Right lobe of liver (tissue), 6 donors: ENCODE data around the gene CD58. TPM values are rescaled to one million over a fixed set of nuclear protein-coding genes. Genes with fewer than 3 reads are reported as not detected.

Experiments
- ATAC-seq, 4 donors: fragments of 200-7000 bp; cut with Tn5 transposase; one replicate each; pipeline ENCODE4 v1.9.1; 2020; ENCODE audit warnings: mild to moderate bottlenecking in 4 of 4, moderate library complexity in 4 of 4
- DNase-seq, 3 donors: peaks; one replicate each; pipeline ENCODE4 v3.0.0-alpha.2; 2020
- H3K27ac ChIP-seq, 3 donors: fragments of 200-600 bp; one replicate each; pipeline ENCODE4 v1.8.0; 2022
- H3K27me3 ChIP-seq, 2 donors: fragments of 200-600 bp; one replicate each; pipeline ENCODE4 v1.8.0; 2022
- H3K36me3 ChIP-seq, 4 donors: fragments of 200-600 bp; sonication (generic) in 1 of 4; one replicate each; pipeline versions ENCODE4 v1.5.1 to v1.8.0; 2017 to 2022; ENCODE audit warnings: control low read depth in 1 of 4
- H3K4me1 ChIP-seq, 4 donors: fragments of 200-600 bp; sonication (generic) in 1 of 4; one replicate each; pipeline versions ENCODE4 v1.5.1 to v1.8.0; 2017 to 2022; ENCODE audit warnings: control low read depth in 1 of 4
- H3K4me3 ChIP-seq, 3 donors: fragments of 200-600 bp; one replicate each; pipeline ENCODE4 v1.8.0; 2022
- H3K9me3 ChIP-seq, 4 donors: fragments of 200-600 bp; sonication (generic) in 1 of 4; one replicate each; pipeline versions ENCODE4 v1.5.1 to v1.8.0; 2017 to 2022; ENCODE audit warnings: control low read depth in 1 of 4
- POLR2A ChIP-seq: fragments of 450-650 bp; IDR thresholded peaks from one replicate; pipeline ENCODE4 v1.6.1; 2017; ENCODE audit warnings: antibody characterized with exemption, mild to moderate bottlenecking
- WGBS: methylation state at CpG from one replicate; pipeline ENCODE4 v1.1.6; 2018; ENCODE audit warnings: low coverage, low lambda C conversion rate; ENCODE audit not compliant: insufficient coverage; ENCODE audit errors: missing lambda C conversion rate; 5-methylcytosine and 5-hydroxymethylcytosine counted together
- intact Hi-C, 2 donors: fragments of 100-400 bp; cut with DNase I; formaldehyde crosslinking; loops; one replicate each; pipeline versions ENCODE4 v1.11.2 to v1.14.1; 2022
- total RNA-seq, 6 experiments: library from RNA; depleted of rRNA in 2 of 6; stranded (reverse); fragments of >200 nt in 2 of 6; fragmentation: NEBNext Ultra II Directional in 3 of 6; extraction: Animal tissue kit (Norgen Biotek cat#: 25700) in 3 of 6; gene quantifications; one replicate each; pipeline versions ENCODE4 v1.1.0 to v1.2.4, GENCODE V29; 2016 to 2023
- TF ChIP-seq, protein P1 (sequence below), 4 donors: fragments of 200-600 bp in 3 of 4; fragments of 450-650 bp in 1 of 4; IDR thresholded peaks; one replicate each; pipeline versions ENCODE4 v1.5.1 to v1.8.0; 2016 to 2022; ENCODE audit warnings: antibody characterized with exemption in 4 of 4, mild to moderate bottlenecking in 2 of 4
- donor health status: DM: no; HTN: yes; CAD: no.
- donor health status: DM: no; HTN: no; CAD: no.
- donor health status: DM: no; HTN: no; CAD: no.
- donor health status: DM: no; HTN: yes; CAD: no.
- donor health status: DM: no; HTN: yes; CAD: no.

Gene CD58
- total RNA-seq, 6 experiments from 2014 or later: 3.5 to 13.8 (median 7.5) TPM

DNA sequence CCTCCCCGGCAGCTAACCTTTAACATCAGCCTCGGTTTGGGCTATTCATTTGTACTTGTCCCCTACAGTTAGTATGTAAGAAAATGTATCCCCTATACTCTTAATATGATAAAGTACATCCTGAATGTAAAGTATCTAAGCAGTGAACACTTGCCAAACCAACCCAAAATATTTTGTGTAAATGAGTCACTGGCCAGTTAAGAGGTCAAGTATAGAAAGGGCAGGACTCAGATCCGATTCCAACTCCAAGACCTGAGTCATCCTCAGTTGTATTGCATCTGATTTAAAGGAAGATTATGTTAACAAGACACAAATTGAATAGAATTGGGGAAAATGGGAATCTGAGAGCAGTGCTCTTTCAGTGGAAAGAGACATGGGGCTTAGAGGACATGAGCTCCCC lies 84.4 kb downstream of the CD58 start:
- Histone ChIP-seq H3K4me1 (peaks cover 0 to 7% (median 1%) of the 10 kb centered on the region in 4 donors), H3K27me3 (no peaks in the 10 kb centered on the region), H3K36me3 (no peaks in the 10 kb centered on the region), H3K27ac (no peak overlapping the region), H3K9me3 (no peaks in the 10 kb centered on the region), H3K4me3 (no peak overlapping the region)
- TF ChIP-seq POLR2A: no peak
- TF ChIP-seq, protein P1, sequence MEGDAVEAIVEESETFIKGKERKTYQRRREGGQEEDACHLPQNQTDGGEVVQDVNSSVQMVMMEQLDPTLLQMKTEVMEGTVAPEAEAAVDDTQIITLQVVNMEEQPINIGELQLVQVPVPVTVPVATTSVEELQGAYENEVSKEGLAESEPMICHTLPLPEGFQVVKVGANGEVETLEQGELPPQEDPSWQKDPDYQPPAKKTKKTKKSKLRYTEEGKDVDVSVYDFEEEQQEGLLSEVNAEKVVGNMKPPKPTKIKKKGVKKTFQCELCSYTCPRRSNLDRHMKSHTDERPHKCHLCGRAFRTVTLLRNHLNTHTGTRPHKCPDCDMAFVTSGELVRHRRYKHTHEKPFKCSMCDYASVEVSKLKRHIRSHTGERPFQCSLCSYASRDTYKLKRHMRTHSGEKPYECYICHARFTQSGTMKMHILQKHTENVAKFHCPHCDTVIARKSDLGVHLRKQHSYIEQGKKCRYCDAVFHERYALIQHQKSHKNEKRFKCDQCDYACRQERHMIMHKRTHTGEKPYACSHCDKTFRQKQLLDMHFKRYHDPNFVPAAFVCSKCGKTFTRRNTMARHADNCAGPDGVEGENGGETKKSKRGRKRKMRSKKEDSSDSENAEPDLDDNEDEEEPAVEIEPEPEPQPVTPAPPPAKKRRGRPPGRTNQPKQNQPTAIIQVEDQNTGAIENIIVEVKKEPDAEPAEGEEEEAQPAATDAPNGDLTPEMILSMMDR (IDR thresholded peaks at IDR 0.05): no peak
- ATAC-seq (no peak), DNase-seq (no peak)
- intact Hi-C loops: loop anchor here (10.0 kb wide), 2 partner anchors 122 to 342 kb away; no protein-coding TSS in a partner anchor
- WGBS: 73% methylated on average over 3 of the region's 3 CpGs

DNA sequence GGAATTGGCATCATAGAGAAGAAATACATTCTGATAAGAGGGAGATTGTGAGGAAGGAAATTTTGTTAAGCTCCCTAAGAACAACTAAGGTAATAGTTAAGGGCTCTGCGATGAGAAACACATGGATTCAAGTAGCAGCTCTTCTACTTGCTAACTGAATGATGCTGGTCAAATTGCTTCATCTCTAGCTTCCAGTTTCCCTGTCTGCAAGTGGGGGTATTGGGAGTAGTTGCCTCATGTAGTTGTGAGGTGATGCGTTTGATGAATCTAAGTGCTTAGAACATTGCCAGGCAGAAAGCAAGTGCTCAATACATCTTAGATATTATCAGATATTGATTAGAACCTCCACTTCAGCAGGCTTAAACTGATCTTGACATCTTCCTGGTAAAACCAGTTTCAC lies 84.8 kb downstream of the CD58 start:
- Histone ChIP-seq H3K36me3 (no peaks in the 10 kb centered on the region), H3K4me1 (peaks cover 0 to 7% (median 1%) of the 10 kb centered on the region in 4 donors), H3K27ac (no peak overlapping the region), H3K4me3 (no peak overlapping the region), H3K9me3 (no peaks in the 10 kb centered on the region), H3K27me3 (no peaks in the 10 kb centered on the region)
- no peak for DNase-seq
- no peak for TF ChIP-seq POLR2A
- TF ChIP-seq, protein P1 (IDR thresholded peaks at IDR 0.05): no peak
- no peak for ATAC-seq
- intact Hi-C loops: loop anchor here (10.0 kb wide), 2 partner anchors 121 to 341 kb away; no protein-coding TSS in a partner anchor
- whole genome bisulfite sequencing: 100% methylated on average over 1 of the region's 2 CpGs

DNA sequence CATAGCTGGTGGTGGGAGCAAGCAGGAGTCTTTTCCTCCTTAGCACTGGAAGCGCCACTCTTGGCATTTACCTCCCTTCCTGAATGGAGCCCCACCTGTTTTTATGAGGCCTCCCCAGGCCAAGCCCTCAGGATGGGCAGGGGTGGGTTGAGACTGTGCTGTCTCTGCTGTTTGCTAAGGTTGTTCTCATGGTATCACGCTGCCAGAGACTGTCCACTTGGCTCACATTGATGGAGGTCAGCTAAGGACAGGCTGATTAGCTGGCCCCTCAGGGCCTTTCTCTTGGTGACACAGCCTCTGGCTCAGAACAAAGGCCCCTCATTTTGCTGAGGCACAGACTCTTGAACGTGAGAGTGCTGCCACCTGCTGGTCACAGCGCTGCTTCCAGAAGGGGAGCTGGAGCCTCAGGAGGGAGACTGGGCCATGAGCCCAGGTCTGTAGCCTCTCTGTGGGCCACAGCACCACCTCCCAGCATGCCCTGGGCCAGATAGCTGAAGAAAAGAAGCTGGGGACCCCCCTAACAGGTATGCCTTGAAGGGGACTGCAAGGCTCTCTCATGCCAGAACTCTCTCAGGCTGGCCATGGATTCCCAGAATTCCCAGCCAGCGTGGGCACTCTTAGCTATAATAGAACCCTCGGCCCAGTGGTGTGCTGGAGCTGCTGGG lies 85.6 kb downstream of the CD58 start:
- peak; percentile 86 to 87 (median 87) for DNase-seq
- Histone ChIP-seq H3K27ac (no peak overlapping the region), H3K36me3 (no peaks in the 10 kb centered on the region), H3K27me3 (no peaks in the 10 kb centered on the region), H3K9me3 (no peaks in the 10 kb centered on the region), H3K4me1 (peaks cover 0 to 7% (median 1%) of the 10 kb centered on the region in 4 donors), H3K4me3 (no peak overlapping the region)
- WGBS: 50% methylated on average over 2 of the region's 6 CpGs
- TF ChIP-seq POLR2A: no peak
- TF ChIP-seq, protein P1 (IDR thresholded peaks at IDR 0.05): peak; percentile 92 to 96 (median 94)
- intact Hi-C loops: loop anchor here (10.0 kb wide), 2 partner anchors 120 to 340 kb away; no protein-coding TSS in a partner anchor
- peak; percentile 84 to 94 (median 92) for ATAC-seq

DNA sequence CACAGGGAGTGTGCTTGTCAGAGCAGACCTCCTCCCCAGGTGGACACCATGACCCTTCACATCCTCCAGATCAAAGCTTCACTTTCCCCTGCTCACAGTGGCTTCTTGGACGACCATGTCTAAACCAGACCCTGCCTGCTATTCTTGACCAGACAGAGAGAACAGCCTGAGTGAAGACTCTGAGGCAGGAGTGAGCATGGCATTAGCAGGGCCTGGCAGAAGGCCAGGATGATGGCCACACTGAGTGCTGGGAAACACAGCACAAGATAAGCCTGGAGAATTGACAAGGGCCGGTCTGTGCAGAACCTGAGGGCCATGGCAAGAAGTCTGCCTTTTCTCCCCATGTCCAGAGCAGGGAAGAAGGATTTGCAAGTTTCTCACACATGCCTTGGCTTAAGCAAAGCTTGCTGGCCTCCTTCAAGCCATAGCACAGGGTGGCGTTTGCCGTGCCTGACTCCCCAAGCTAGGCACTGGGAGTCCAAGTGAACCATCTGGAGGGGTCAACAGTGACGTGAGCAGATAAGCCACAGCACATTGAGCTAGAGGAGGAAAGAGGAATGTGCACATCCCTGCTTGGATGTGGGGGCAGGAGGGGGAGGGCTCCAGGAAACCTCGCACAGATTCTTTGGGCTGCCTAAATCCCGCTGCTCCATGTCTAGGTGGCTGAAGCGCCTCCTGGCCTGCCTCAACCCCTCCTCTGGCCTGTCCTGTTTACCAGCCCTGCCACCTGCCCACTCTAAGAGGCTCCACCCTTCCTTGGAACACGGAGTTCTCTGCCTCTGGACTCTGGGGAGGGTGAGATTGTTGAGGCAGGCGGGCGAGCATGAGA lies 87.1 kb downstream of the CD58 start:
- WGBS: 60% methylated on average over 7 of the region's 11 CpGs
- no peaks in the 10 kb centered on the region for H3K9me3 ChIP-seq
- no peaks in the 10 kb centered on the region for H3K36me3 ChIP-seq
- ATAC-seq (peak in 3 of 4 donors; percentile 11 to 33 (median 27)), DNase-seq (peak in 1 of 3 donors; percentile 47)
- H3K27ac ChIP-seq: no peak overlapping the region
- no peaks in the 10 kb centered on the region for H3K4me1 ChIP-seq
- intact Hi-C loops: loop anchor here (5.0 to 10.0 kb wide), 3 partner anchors 116 to 339 kb away; no protein-coding TSS in a partner anchor
- no peaks in the 10 kb centered on the region for H3K27me3 ChIP-seq
- no peak overlapping the region for H3K4me3 ChIP-seq
- TF ChIP-seq POLR2A: no peak
- TF ChIP-seq, protein P1 (IDR thresholded peaks at IDR 0.05): no peak
